Measurements from ENCODE around the gene NOCT.
A peak's percentile ranks its signal among the peaks of the same experiment; 100 is the strongest.
"Not testable (repeated sequence)": the region's sequence is repeated elsewhere in the genome, so short reads cannot be mapped to it uniquely, and the experiment has no call there.

Gene NOCT

GRCh38 chr4:139011225-139011950 is 4.2 kb upstream of the NOCT start:
- no peak for DNase-seq

- DNase-seq, result peak; percentile 55
These were observed 961 bp upstream of the NOCT start for GRCh38 chr4:139014371-139015268.

GRCh38 chr4:139015948-139016471 is 429 bp downstream of the NOCT start:
- peak; percentile 51 for DNase-seq

- DNase-seq, result no peak
These were observed 2.3 kb downstream of the NOCT start for GRCh38 chr4:139017861-139018260.

- peak; percentile 20 for DNase-seq
These were observed 2.9 kb downstream of the NOCT start for GRCh38 chr4:139018501-139018900.

- no peak for DNase-seq
These were observed 3.6 kb downstream of the NOCT start for GRCh38 chr4:139018971-139019758.

- DNase-seq, result no peak
These were observed 4.8 kb downstream of the NOCT start for GRCh38 chr4:139020384-139020783.

GRCh38 chr4:139021071-139021470 is 5.5 kb downstream of the NOCT start:
- not testable (repeated sequence) for DNase-seq

GRCh38 chr4:139022835-139023234 is 7.3 kb downstream of the NOCT start:
- DNase-seq, result no peak

- DNase-seq, result no peak
These were observed 9.1 kb downstream of the NOCT start for GRCh38 chr4:139024686-139025085.

GRCh38 chr4:139025841-139026240 is 10.3 kb downstream of the NOCT start:
- no peak for DNase-seq

- DNase-seq, result no peak
These were observed 12.2 kb downstream of the NOCT start for GRCh38 chr4:139027776-139028175.

GRCh38 chr4:139028191-139028661 is 12.6 kb downstream of the NOCT start:
- no peak for DNase-seq

- DNase-seq, result not testable (repeated sequence)
These were observed 14.3 kb downstream of the NOCT start for GRCh38 chr4:139029866-139030363.

GRCh38 chr4:139030614-139031235 is 15.1 kb downstream of the NOCT start:
- DNase-seq, result peak; percentile 75

GRCh38 chr4:139035650-139036049 is 20.1 kb downstream of the NOCT start:
- no peak for DNase-seq

- DNase-seq, result no peak
These were observed 21.3 kb downstream of the NOCT start for GRCh38 chr4:139036885-139037284.

- no peak for DNase-seq
These were observed 23.4 kb downstream of the NOCT start for GRCh38 chr4:139038874-139039443.

GRCh38 chr4:139042981-139043460 is 27.4 kb downstream of the NOCT start:
- DNase-seq, result no peak

GRCh38 chr4:139044291-139044690 is 28.7 kb downstream of the NOCT start:
- DNase-seq, result no peak

GRCh38 chr4:139048026-139048425 is 32.4 kb downstream of the NOCT start:
- DNase-seq, result no peak

GRCh38 chr4:139050446-139050845 is 34.9 kb downstream of the NOCT start:
- no peak for DNase-seq
